GM13976 (cell line): ENCODE data around the gene BLVRA.
A peak's percentile ranks its signal among the peaks of the same experiment; 100 is the strongest.
"Not testable (repeated sequence)": the region's sequence is repeated elsewhere in the genome, so short reads cannot be mapped to it uniquely, and the experiment has no call there.

Source experiments
- DNase-seq: peaks from one replicate; pipeline ENCODE4 v3.0.0; 2012; ENCODE audit warnings: low spot score
- in situ Hi-C: fragments of 300-500 bp; cut with MboI; formaldehyde crosslinking; loops from one replicate; pipeline ENCODE4 v1.12.0; 2022; ENCODE audit warnings: low sequenced_read_pairs, mixed read lengths, inconsistent platforms; ENCODE audit not compliant: unreplicated experiment
- TF ChIP-seq, protein P1 (sequence below): IDR thresholded peaks from 2 replicates; pipeline ENCODE4 v1.5.1; 2012; ENCODE audit warnings: borderline replicate concordance, mild to moderate bottlenecking; ENCODE audit not compliant: insufficient read depth; ENCODE audit errors: extremely low read depth, missing control alignments, control extremely low read depth

The BLVRA gene

DNA sequence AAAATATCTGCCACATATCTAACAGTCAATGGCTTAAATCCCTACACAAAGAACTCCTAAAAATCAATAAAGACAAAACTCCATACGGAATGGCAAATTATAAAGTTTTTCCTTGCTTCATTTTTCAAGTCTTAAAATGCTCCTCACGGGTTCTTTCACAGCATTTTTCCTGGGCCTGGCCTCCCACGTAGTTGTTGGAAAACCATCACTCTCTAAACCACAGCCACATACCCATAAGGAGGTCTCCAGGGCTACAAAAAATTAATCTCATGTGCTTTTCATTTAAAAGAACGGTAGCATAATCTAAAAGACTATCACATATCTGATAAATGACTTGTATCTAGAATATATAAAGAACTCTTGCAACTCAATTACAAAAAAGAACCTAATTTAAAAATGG lies 32.0 kb upstream of the BLVRA start:
- in situ Hi-C loops, result no loop called here
- no peak for DNase-seq
- TF ChIP-seq, protein P1, sequence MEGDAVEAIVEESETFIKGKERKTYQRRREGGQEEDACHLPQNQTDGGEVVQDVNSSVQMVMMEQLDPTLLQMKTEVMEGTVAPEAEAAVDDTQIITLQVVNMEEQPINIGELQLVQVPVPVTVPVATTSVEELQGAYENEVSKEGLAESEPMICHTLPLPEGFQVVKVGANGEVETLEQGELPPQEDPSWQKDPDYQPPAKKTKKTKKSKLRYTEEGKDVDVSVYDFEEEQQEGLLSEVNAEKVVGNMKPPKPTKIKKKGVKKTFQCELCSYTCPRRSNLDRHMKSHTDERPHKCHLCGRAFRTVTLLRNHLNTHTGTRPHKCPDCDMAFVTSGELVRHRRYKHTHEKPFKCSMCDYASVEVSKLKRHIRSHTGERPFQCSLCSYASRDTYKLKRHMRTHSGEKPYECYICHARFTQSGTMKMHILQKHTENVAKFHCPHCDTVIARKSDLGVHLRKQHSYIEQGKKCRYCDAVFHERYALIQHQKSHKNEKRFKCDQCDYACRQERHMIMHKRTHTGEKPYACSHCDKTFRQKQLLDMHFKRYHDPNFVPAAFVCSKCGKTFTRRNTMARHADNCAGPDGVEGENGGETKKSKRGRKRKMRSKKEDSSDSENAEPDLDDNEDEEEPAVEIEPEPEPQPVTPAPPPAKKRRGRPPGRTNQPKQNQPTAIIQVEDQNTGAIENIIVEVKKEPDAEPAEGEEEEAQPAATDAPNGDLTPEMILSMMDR, result no peak

DNA sequence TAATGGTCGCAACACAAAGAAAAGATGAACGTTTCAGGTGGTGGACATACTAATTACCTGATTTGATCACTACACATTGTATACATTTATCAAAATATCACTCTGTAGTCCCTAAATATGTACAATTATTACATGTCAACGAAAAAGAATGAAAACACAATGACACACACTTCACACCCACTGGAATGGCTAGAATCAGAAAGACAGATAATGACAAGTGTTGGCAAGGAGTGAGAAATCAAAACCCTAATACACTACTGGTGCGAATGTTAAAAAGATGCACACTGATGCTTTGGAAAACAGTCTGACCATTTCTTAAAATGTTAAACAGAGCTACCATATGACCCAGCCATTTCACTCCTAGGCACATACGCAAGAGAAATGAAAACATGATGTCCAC lies 31.5 kb upstream of the BLVRA start:
- no peak for DNase-seq
- in situ Hi-C loops, result no loop called here
- TF ChIP-seq, protein P1, result no peak

DNA sequence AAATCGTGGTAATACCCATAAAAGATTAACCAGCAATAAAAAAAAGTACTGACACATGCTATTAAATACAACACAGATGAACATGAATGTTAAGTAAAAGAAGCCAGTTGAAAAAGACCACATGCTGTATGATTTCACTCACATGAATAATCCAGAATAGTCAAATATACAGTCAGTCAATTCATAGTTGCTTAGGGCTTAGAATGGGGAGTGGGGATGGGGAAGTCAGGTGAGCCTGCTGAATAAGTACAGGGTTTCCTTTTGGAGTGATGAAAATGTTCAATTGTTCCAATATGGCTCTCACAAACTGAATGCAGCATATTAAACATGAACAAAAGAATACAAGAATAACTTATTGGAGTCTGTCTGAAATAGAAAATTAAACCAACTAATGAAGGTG lies 31.0 kb upstream of the BLVRA start:
- no peak for DNase-seq
- in situ Hi-C loops, result no loop called here
- TF ChIP-seq, protein P1, result no peak

DNA sequence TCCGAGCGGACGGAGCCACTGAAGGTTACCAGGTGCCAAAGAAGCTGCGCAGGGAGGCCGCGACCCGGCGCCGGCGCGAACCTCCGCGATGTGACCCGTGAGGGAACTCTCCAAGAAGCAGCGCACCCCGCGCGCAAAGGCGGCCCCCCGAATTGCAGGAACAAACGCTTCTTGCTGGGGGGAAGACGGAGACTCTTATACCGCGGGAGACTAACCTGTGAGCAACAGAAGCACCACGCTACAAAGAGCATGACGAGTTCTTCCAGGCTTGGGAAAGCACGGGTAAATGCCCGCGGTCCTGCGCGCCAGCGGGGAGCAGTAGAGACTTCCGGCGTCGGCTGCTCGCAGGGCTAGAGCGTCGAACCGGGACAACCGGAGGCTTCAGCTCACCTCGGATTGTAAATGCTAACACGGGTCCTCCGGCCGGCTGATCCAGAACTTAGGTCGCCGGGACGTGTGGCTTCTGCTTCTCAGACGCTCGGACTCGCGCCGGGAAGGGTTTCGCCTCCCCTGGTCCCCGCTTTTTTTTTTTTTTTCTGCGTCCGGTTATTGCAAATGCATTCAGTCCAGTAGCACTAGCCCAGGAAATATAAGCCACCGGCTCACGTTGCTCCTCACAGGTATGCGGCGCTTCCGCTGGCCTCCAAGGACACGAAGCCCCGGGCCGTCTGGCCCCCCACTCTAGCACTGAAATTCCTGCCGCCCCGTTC lies 29.1 kb upstream of the BLVRA start, which contains the start of gene COA1:
TSS of gene COA1 (minus strand) at position 310 of the 710 bp plus-strand sequence. CDS start 80,909 bp downstream, outside the sequence.
- in situ Hi-C loops, result no loop called here
- TF ChIP-seq, protein P1, result no peak

DNA sequence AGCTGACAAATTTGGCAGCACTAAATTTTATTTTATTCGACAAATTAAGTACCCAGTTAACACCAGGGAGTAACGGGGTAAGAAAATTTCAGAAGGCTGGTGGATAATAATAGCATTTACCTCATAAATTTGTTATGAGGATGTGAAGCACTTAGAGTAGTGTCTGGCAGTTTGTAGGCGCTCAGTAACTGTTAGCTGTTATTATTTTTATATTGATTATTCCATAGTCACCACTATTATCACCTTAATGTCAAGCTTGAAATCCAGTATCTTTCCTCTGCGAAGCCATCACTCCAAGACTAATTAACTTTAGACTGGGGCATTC lies 28.6 kb upstream of the BLVRA start:
- no peak for DNase-seq
- TF ChIP-seq, protein P1, result no peak
- in situ Hi-C loops, result loop anchor here (10.0 kb wide), 1 partner anchor 105 kb away; no protein-coding TSS in a partner anchor

More for the DNA sequence above, 29.1 kb upstream of the BLVRA start, which contains the start of gene COA1:
- DNase-seq, result peak; percentile 80

DNA sequence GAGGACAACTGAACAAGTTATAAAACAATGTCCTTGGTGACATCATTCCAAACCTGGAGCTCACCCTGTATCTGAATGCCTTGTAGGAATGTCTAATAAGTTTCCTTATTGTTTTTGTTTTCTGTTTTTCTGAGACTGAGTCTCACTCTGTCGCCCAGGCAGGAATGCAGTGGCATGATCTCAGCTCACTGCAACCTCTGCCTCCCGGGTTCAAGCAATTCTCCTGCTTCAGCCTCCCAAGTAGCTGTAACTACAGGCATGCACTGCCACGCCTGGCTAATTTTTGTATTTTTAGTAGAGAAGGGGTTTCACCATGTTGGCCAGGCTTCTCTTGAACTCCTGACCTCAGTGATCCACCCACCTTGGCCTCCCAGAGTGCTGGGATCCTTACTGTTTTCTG lies 27.0 kb upstream of the BLVRA start:
- not testable (repeated sequence) for DNase-seq
- in situ Hi-C loops, result loop anchor here (10.0 kb wide), 1 partner anchor 103 kb away; no protein-coding TSS in a partner anchor

DNA sequence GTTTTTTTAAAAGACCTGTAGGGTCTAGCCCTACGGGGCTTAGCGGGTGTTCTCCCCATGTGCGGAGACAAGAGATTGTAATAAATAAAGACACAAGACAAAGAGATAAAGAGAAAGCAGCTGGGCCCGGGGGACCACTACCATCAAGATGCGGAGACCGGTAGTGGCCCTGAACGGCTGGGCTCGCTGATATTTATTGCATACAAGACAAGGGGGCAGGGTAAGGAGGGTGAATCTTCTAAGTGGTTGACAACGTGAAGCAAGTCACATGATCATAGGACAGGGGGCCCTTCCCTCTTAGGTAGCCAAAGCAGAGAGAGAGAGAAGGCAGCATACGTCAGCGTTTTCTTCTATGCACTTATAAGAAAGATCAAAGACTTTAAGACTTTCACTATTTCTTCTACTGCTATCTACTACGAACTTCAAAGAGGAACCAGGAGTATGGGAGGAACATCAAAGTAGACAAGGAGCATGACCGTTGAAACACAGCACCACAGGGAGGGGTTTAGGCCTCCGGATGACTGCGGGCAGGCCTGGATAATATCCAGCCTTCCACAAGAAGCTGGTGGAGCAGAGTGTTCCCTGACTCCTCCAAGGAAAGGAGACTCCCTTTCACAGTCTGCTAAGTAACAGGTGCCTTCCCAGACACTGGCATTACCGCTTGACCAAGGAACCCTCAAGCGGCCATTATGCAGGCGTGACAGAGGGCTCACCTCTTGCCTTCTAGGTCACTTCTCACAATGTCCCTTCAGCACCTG lies 23.7 kb upstream of the BLVRA start:
- in situ Hi-C loops, result loop anchor here (10.0 kb wide), 1 partner anchor 100 kb away; no protein-coding TSS in a partner anchor
- DNase-seq, result not testable (repeated sequence)
